Small intestine (tissue), 7 donors: Measurements from ENCODE around the gene ANKRD22. TPM values are rescaled to one million over a fixed set of nuclear protein-coding genes. Genes with fewer than 3 reads are reported as not detected.

Experiments used
- DNase-seq, 2 donors: peaks; one replicate each; pipeline versions ENCODE4 v3.0.0 to v3.0.0-alpha.2; 2013
- FAIRE-seq: peaks from 2 replicates; lab custom pipeline; 2012; peaks lifted over from hg19 to GRCh38; lab: Jason Lieb, UNC
- H3K27ac ChIP-seq, 3 donors: one replicate each; pipeline ENCODE4 v1.5.1; 2013; ENCODE audit warnings: low read length in 2 of 3, mild to moderate bottlenecking in 2 of 3, control low read depth in 1 of 3, inconsistent platforms in 1 of 3, low read depth in 1 of 3, moderate library complexity in 1 of 3
- H3K27me3 ChIP-seq, 3 donors: one replicate each; pipeline ENCODE4 v1.6.1; 2013; ENCODE audit warnings: low read length in 3 of 3, inconsistent platforms in 1 of 3; ENCODE audit not compliant: control insufficient read depth in 3 of 3, insufficient read depth in 3 of 3
- H3K36me3 ChIP-seq, 3 donors: one replicate each; pipeline ENCODE4 v1.6.1; 2013; ENCODE audit warnings: low read length in 3 of 3, inconsistent platforms in 1 of 3, low read depth in 1 of 3, mild to moderate bottlenecking in 1 of 3, moderate library complexity in 1 of 3; ENCODE audit not compliant: control insufficient read depth in 3 of 3, insufficient read depth in 2 of 3
- H3K4me1 ChIP-seq, 3 donors: one replicate each; pipeline ENCODE4 v1.6.1; 2013; ENCODE audit warnings: low read length in 2 of 3, inconsistent platforms in 1 of 3, low read depth in 1 of 3, mild to moderate bottlenecking in 1 of 3, moderate library complexity in 1 of 3; ENCODE audit not compliant: control insufficient read depth in 3 of 3, insufficient read depth in 2 of 3
- H3K4me3 ChIP-seq, 3 donors: one replicate each; pipeline ENCODE4 v1.5.1; 2013; ENCODE audit warnings: low read length in 3 of 3, control low read depth in 1 of 3, inconsistent platforms in 1 of 3, low read depth in 1 of 3, mild to moderate bottlenecking in 1 of 3, moderate library complexity in 1 of 3
- H3K9me3 ChIP-seq, 2 donors: one replicate each; pipeline ENCODE4 v1.6.1; 2013; ENCODE audit warnings: low read depth in 1 of 2, low read length in 1 of 2; ENCODE audit not compliant: control insufficient read depth in 2 of 2, insufficient read depth in 1 of 2
- WGBS, 3 donors: extraction: QIAGEN DNeasy Blood & Tissue Kit; methylation state at CpG; one replicate each; pipeline ENCODE4 v1.1.7; 2013; 5-methylcytosine and 5-hydroxymethylcytosine counted together
- polyA plus RNA-seq, 4 donors: library from polyadenylated mRNA; stranded (reverse) in 3 of 4; unstranded in 1 of 4; fragments of 200-250 nt in 3 of 4; fragments of 120-200 nt in 1 of 4; gene quantifications; one replicate each; pipeline versions ENCODE4 v1.2.1 to v1.2.3, GENCODE V29; 2013
- donor health status: healthy with polysubstance abuse.
- donor health status: control.
- donor health status: control.
- donor health status: Bipolar disorder and iron deficiency.
- donor health status: healthy.

The ANKRD22 gene
- polyA plus RNA-seq, 4 donors = 0.81 to 8.5 (median 2.2) TPM

- FAIRE-seq (no peak), DNase-seq (no peak)
- WGBS, 3 donors = 68 to 79% (median 74%) methylated on average over 4 of the region's 4 CpGs
- no peaks in the 10 kb centered on the region for H3K27me3 ChIP-seq
- H3K9me3 ChIP-seq = no peaks in the 10 kb centered on the region
- no peaks in the 10 kb centered on the region for H3K36me3 ChIP-seq
- no peak overlapping the region for H3K4me3 ChIP-seq
- H3K27ac ChIP-seq = no peak overlapping the region
- no peaks in the 10 kb centered on the region for H3K4me1 ChIP-seq
Observed at GRCh38 chr10:88809621-88810020, 42.0 kb downstream of the ANKRD22 start.

- DNase-seq = no peak
- 85 to 98% (median 86%) methylated on average over 3 of the region's 3 CpGs for WGBS, 3 donors
- no peaks in the 10 kb centered on the region for H3K27me3 ChIP-seq
- no peak overlapping the region for H3K27ac ChIP-seq
- H3K4me1 ChIP-seq = no peaks in the 10 kb centered on the region
- H3K9me3 ChIP-seq = no peaks in the 10 kb centered on the region
- no peak overlapping the region for H3K4me3 ChIP-seq
- no peak for FAIRE-seq
- no peaks in the 10 kb centered on the region for H3K36me3 ChIP-seq
Observed at GRCh38 chr10:88805924-88806323, 45.7 kb downstream of the ANKRD22 start.

- Histone ChIP-seq H3K4me3 (no peak overlapping the region), H3K9me3 (no peaks in the 10 kb centered on the region), H3K36me3 (no peaks in the 10 kb centered on the region), H3K27me3 (no peaks in the 10 kb centered on the region), H3K27ac (no peak overlapping the region), H3K4me1 (no peaks in the 10 kb centered on the region)
- FAIRE-seq (no peak), DNase-seq (no peak)
- WGBS, 3 donors = 37 to 52% (median 49%) methylated on average over 2 of the region's 2 CpGs
Observed at GRCh38 chr10:88805361-88805760, 46.3 kb downstream of the ANKRD22 start.

GRCh38 chr10:88804083-88804812 lies 47.4 kb downstream of the ANKRD22 start:
- Histone ChIP-seq H3K27me3 (no peaks in the 10 kb centered on the region), H3K4me3 (no peak overlapping the region), H3K4me1 (no peaks in the 10 kb centered on the region), H3K9me3 (no peaks in the 10 kb centered on the region), H3K36me3 (no peaks in the 10 kb centered on the region), H3K27ac (no peak overlapping the region)
- 66 to 74% (median 70%) methylated on average over 6 of the region's 6 CpGs for WGBS, 3 donors
- no peak for FAIRE-seq
- no peak for DNase-seq

- DNase-seq = no peak
- Histone ChIP-seq H3K4me1 (no peaks in the 10 kb centered on the region), H3K9me3 (no peaks in the 10 kb centered on the region), H3K27ac (no peak overlapping the region), H3K4me3 (no peak overlapping the region), H3K36me3 (no peaks in the 10 kb centered on the region), H3K27me3 (no peaks in the 10 kb centered on the region)
- 91 to 96% (median 94%) methylated on average over 2 of the region's 2 CpGs for WGBS, 3 donors
- no peak for FAIRE-seq
Observed at GRCh38 chr10:88803641-88804040, 48.0 kb downstream of the ANKRD22 start.

- Histone ChIP-seq H3K36me3 (no peaks in the 10 kb centered on the region), H3K27me3 (no peaks in the 10 kb centered on the region), H3K27ac (no peak within 1 kb of the TSS), H3K4me3 (no peak within 1 kb of the TSS), H3K4me1 (no peaks in the 10 kb centered on the region), H3K9me3 (no peaks in the 10 kb centered on the region)
- no peak for DNase-seq
- no peak for FAIRE-seq
- 68 to 76% (median 76%) methylated on average over 2 of the region's 2 CpGs for WGBS, 3 donors
Observed at GRCh38 chr10:88802523-88803285, 48.9 kb downstream of the ANKRD22 start, which contains the start of gene LIPM. LIPM (plus strand) TSS chr10:88802730; CDS start chr10:88802897, 167 bp downstream.

- no peaks in the 10 kb centered on the region for H3K9me3 ChIP-seq
- no peak overlapping the region for H3K27ac ChIP-seq
- FAIRE-seq = no peak
- 89 to 90% (median 89%) methylated on average over 2 of the region's 2 CpGs for WGBS, 3 donors
- H3K4me3 ChIP-seq = no peak overlapping the region
- no peaks in the 10 kb centered on the region for H3K36me3 ChIP-seq
- no peaks in the 10 kb centered on the region for H3K27me3 ChIP-seq
- no peak for DNase-seq
- H3K4me1 ChIP-seq = no peaks in the 10 kb centered on the region
Observed at GRCh38 chr10:88800152-88801125, 51.2 kb downstream of the ANKRD22 start.

GRCh38 chr10:88794731-88795130 lies 56.9 kb downstream of the ANKRD22 start:
- DNase-seq = no peak
- no peak for FAIRE-seq
- WGBS, 3 donors = 78 to 82% (median 81%) methylated on average over 1 of the region's 1 CpG
- Histone ChIP-seq H3K9me3 (no peaks in the 10 kb centered on the region), H3K36me3 (no peaks in the 10 kb centered on the region), H3K4me3 (no peak overlapping the region), H3K27ac (no peak overlapping the region), H3K27me3 (no peaks in the 10 kb centered on the region), H3K4me1 (no peaks in the 10 kb centered on the region)
